Measurements from ENCODE around the gene TLE4.
"Not testable (repeated sequence)": the region's sequence is repeated elsewhere in the genome, so short reads cannot be mapped to it uniquely, and the experiment has no call there.

Gene TLE4

DNA sequence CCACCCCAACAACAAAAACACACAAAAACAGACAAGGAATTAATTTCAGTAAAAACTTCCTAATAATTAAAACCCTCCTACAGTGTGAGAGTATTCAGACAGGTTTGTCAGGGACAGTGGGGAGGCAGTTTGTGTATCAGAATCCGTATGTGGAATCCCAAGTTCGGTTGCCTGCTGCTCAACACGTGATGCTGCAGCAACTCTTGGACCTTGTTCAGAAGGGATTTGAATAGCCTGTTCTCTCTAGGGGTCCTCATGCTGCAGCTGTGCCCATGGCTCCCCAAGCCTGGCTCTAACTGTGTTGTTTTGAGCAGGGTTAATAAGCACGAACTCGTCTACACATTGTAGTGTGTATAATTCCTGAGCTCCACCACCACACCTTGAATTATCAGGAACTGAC is 28.7 kb downstream of the TLE4 start:
- DNase-seq (ENCODE audit: low read depth) = no peak
- TF ChIP-seq, protein P1, sequence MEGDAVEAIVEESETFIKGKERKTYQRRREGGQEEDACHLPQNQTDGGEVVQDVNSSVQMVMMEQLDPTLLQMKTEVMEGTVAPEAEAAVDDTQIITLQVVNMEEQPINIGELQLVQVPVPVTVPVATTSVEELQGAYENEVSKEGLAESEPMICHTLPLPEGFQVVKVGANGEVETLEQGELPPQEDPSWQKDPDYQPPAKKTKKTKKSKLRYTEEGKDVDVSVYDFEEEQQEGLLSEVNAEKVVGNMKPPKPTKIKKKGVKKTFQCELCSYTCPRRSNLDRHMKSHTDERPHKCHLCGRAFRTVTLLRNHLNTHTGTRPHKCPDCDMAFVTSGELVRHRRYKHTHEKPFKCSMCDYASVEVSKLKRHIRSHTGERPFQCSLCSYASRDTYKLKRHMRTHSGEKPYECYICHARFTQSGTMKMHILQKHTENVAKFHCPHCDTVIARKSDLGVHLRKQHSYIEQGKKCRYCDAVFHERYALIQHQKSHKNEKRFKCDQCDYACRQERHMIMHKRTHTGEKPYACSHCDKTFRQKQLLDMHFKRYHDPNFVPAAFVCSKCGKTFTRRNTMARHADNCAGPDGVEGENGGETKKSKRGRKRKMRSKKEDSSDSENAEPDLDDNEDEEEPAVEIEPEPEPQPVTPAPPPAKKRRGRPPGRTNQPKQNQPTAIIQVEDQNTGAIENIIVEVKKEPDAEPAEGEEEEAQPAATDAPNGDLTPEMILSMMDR (conservative IDR thresholded peaks at IDR 0.05; ENCODE audit: low read length) = no peak
- no peak overlapping the region for H3K4me3 ChIP-seq (ENCODE audit: low read length)

DNA sequence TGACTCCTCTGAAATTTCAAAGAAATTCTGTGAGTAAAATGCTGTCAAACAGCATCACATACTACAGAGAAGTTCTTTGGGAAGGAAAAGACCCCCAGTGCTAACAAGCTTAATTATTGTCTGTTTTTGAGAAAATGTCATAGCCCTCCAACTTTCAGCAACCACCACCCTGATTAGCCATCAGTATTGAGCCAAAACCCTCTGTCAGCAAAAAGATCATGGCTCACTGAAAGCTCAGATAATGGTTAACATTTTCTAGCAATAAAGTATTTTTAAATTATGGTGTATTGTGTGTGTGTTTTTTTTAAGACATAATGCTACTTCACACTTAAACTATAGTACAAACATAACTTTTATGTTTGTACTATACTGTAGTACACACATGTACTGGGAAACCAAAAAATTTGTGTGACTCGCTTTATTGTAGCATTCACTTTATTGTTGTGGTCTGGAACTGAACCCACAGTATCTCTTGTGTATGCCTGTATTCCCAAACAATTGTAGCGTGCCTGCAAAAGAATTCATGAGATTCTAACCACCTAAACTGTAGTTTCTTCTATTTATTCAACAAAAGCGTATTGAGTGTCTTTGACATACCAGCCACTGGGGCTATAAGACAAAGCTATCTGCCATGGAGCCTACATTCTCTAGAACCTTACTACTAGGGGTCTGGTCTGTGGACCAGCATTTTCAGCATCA is 31.6 kb downstream of the TLE4 start:
- DNase-seq (ENCODE audit: low read depth) = peak; percentile 45

DNA sequence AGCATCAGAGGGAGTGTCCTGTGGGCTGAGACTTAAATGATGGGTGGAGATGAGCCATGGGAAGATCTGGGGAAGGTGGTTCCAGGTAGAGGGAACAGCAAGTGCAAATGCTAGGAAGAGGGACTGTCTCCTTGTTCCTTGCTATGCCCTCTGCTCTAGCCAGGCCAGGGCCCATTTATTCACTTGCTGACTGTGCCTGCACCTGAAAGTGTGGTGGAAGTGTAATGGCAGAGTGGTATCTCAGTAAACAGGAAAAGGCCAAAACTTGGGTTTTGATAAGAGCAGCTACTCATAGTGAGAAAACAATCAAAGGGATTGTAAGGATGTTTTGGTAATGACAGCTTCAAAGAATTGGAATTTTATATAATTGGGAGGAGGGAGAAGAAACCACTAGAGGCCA is 32.4 kb downstream of the TLE4 start:
- no peak overlapping the region for H3K4me3 ChIP-seq (ENCODE audit: low read length)
- TF ChIP-seq, protein P1 (conservative IDR thresholded peaks at IDR 0.05; ENCODE audit: low read length) = no peak
- DNase-seq (ENCODE audit: low read depth) = no peak

More for the DNA sequence above, 31.6 kb downstream of the TLE4 start:
- TF ChIP-seq, protein P1 (conservative IDR thresholded peaks at IDR 0.05; ENCODE audit: low read length) = no peak
- H3K4me3 ChIP-seq (ENCODE audit: low read length) = no peak overlapping the region

DNA sequence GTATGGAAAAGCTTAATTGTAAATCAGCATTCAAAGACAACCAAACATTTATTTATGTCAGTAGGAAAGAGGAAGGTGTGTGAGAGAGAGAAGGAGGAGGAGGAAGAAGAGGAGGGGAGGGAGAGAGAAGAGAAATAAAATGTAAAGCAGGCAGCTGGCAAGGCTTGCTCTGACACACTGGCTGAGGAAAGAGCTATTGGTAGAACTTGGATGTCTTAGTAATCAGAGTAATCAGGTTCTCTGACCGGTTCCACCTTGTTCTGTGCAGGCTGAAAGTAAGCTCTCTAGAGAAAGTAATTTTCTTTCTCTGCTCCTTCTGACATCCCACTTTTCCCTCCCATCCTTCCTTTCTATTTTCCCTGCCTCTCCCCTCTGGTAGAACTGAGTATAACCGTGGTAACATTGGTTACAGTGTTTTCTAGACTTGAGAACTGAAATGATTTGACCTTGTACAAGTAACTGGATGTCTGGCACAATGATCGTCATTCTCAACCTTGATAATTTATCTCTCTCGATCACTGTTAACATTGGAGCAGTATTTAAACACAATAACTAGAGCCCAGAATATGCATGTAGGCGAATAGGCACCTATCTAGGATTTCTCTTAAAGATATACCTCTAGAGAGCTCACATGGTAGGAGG is 33.3 kb downstream of the TLE4 start:
- TF ChIP-seq, protein P1 (conservative IDR thresholded peaks at IDR 0.05; ENCODE audit: low read length) = no peak
- DNase-seq (ENCODE audit: low read depth) = no peak
- no peak overlapping the region for H3K4me3 ChIP-seq (ENCODE audit: low read length)

DNA sequence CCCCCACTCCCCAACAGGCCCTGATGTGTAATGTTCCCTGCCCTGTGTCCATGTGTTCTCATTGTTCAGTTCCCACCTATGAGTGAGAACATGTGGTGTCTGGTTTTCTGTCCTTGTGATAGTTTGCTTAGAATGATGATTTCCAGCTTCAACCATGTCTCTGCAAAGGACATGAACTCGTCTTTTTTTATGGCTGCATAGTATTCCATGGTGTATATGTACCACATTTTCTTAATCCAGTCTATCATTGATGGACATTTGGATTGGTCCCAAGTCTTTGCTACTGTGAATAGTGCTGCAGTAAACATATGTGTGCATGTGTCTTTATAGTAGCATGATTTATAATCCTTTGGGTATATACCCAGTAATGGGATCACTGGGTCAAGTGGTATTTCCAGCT is 34.8 kb downstream of the TLE4 start:
- not testable (repeated sequence) for DNase-seq (ENCODE audit: low read depth); H3K4me3 ChIP-seq (ENCODE audit: low read length)

DNA sequence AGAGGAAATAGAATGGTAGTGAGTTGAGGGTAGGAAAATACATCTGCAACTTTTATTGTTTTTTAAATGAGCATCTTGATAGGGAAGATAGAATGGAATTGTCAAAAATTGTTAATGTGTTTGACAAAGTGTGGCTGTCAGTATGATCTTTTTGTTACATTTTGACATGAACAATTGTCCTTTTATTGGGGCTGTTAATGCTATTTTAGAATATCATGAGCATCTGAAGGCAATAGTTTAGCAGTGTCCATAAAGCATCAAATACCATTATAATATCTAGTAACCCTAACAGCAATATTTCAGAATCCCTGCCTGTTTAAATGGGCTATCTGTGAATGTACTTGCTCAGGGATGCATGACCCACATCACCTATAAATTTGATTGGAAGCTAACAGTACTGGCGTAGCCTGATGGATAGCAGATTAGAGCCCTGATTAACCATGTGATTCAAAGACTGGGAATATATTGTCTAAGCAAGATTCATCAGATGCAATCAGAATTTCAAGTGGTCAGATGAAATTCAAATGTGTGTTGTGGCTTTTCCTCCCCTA is 37.8 kb downstream of the TLE4 start:
- H3K4me3 ChIP-seq (ENCODE audit: low read length) = no peak overlapping the region
- DNase-seq (ENCODE audit: low read depth) = no peak
- TF ChIP-seq, protein P1 (conservative IDR thresholded peaks at IDR 0.05; ENCODE audit: low read length) = no peak

DNA sequence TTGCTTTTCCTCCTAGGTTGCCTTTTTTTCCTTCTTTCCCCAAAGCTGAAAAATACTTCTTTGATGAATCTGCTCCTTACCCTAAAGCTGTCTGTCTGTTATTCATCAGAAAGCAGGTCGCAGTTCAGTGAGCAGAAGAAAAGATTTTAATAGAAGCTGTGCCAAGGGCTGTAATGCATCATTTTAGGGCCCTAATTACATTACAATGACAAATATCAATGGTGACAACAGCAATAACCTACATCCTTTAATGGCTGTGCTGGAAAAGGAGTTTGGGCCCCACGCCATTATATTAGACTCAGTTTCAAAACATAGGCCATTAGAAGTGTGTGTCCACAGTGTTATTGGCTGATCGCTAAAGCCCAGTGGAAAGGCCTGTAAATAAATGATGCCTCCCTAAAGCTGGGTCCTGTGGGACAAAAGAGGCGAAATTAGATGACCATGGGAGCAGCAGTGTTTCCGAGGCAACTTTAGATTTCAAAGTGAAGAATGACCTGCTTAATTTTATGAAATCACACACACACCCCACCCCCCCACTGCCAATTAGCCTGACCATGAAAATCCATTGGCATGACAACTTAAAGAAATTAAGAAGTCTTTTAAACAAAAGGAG is 38.4 kb downstream of the TLE4 start:
- no peak overlapping the region for H3K4me3 ChIP-seq (ENCODE audit: low read length)
- TF ChIP-seq, protein P1 (conservative IDR thresholded peaks at IDR 0.05; ENCODE audit: low read length) = no peak
- DNase-seq (ENCODE audit: low read depth) = peak; percentile 80
